ENCODE data around the gene ANAPC1.
"Not testable (repeated sequence)": the region's sequence is repeated elsewhere in the genome, so short reads cannot be mapped to it uniquely, and the experiment has no call there.

ANAPC1 gene

DNA sequence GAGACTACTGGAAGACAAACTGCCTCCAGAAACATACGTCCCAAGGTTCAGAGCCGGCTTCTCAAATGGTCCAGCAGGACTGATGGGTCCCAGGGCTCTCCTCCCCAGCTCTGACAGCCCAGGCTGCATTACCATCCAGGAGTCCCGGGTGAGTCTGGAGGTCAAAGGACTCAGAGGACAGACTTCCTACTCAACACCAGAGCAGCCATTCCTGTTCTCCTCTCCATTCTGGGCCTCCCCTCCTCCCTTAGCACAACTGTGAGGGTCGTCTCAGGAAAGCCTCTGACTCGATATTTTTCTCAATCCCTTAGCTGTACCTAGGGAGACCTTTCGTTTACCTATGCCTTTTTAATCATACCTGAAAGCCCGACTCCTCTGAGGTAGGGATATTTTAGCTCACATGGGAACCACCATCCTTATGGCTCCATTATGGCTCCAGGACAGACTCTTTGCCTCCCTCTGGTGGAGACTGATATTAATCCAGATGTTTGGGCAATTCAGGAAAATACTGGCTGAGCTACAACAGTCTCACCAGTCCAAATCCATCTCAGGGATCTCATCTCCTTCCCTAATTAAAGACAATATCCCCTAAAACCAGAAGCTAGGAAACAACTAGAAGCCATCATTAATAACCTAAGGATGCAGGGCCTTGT lies 70.9 kb downstream of the ANAPC1 start:
- DNase-seq (ENCODE audit: low read depth in 1 of 2, low spot score in 1 of 2): not testable (repeated sequence)

DNA sequence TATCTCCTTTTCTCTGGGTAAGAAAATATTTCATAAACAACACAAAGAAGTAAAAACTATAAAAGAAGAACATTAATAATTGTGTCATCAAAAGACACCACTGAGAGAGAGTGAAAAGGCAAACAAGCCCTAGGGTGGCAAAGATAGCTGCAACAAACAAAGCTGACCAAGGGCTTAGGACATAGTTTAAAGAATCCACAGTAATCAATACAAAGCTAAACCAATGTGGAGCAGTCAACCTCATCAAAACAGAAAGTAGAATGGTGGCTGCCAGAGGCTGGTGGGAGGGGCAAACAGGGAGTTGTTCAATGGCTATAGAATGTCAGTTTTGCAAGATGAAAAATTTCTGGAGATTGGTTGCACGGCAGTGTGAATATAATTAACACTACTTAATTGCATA lies 93.4 kb downstream of the ANAPC1 start:
- not testable (repeated sequence) for DNase-seq (ENCODE audit: low read depth in 1 of 2, low spot score in 1 of 2)

DNA sequence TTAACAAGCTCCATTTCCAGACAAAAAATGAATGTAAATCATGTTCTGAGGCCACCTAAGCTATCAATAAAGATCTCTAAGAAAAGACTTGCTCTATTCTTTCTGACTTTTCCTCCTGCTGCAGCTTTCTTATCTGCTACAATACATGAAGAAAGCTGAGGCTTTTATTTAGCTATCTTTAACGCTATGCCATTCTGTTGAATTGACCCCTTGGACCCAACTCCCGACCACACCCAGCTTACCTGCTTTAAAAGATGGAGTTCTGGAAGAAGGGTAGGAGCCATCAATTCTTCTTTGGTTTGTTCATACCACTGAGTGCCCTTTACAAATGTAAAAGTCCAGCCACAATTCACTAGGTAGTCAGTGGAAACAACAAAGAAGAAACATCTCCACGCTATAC lies 99.9 kb downstream of the ANAPC1 start:
- not testable (repeated sequence) for DNase-seq (ENCODE audit: low read depth in 1 of 2, low spot score in 1 of 2)

DNA sequence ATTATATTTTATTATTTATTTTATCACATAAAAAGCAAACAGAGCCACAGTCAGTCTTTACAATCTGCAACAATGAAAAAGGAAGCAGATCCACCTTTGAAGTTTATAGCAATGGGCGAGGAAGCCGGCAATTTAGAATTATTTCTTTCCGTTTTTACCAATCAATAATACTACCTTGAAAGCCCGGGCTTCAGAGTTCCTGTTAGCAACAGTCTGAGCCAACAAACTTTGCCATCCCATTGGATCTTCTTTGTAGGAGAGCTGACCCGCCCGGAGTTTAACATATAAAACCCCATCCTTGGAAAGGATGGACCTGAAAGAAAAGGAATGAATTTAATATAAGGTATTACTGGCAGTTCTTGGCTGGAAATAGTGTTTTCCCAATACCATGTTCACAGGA lies 101.8 kb downstream of the ANAPC1 start:
- not testable (repeated sequence) for DNase-seq (ENCODE audit: low read depth in 1 of 2, low spot score in 1 of 2)

DNA sequence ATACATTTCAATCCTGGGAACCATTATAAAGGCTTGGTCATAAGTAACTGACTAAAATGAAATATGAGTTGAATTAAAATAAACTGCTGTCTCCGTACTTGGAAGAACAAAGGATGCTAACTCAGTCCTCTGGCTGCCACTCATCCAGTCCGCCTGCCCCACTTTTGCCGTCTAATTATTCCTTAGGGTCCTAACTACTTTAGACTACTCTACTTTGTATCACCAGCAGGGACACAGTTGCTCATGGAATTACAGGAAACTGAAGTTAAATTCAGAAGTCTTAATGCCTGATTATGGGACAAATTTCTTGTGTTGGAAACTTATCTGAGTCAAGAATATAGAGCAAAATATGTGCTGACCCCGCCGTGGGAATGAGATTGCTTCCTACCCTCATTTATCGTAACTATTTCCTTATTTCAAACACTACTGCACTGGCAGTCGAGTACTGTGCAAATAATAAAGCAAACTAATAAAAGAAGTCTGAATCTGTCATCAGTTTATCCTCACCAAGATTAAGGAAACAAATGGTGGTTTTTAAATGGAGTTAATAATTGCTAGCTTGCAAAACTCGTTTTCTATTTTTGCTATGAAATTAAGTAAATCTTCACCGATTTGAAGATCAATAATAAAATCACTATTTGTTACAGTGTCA lies 102.4 kb downstream of the ANAPC1 start:
- not testable (repeated sequence) for DNase-seq (ENCODE audit: low read depth in 1 of 2, low spot score in 1 of 2)

DNA sequence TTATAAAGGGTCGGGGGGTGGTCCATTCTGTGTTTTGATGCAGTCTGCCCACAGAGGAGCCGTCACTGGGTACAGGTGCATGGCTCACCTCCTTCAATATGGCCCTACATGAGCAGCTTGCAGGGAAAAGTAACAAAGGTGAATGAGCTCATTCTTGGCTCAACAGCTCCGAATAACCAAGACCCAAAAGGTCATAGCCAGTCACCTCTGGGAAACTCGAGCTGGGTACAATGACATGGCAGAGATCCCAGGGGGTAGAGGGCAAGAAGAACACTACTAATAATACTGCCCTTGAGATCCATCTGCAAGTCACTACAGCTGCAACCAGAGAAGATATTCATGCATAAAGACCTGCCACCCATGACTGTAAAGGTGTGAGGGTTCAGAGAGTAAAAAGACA lies 106.8 kb downstream of the ANAPC1 start:
- not testable (repeated sequence) for DNase-seq (ENCODE audit: low read depth in 1 of 2, low spot score in 1 of 2)

DNA sequence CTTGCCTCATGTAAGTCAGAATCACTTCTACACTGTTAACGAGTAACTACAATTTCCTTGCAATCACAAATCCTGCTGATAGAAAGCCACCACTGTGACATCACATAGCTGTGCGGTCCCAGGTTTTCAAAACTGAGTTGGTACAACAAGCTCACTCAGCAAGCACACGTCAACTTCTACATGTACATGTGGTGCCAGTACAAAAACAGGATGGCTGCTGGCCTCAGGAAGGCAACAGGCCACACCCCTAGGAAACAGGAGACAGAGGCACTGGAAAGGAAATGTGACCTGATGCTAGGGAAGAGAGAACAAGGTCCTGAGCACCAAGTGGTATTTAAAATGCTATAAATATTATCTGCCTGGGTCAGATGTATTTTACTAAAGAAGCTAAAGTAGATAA lies 107.7 kb downstream of the ANAPC1 start:
- not testable (repeated sequence) for DNase-seq (ENCODE audit: low read depth in 1 of 2, low spot score in 1 of 2)

DNA sequence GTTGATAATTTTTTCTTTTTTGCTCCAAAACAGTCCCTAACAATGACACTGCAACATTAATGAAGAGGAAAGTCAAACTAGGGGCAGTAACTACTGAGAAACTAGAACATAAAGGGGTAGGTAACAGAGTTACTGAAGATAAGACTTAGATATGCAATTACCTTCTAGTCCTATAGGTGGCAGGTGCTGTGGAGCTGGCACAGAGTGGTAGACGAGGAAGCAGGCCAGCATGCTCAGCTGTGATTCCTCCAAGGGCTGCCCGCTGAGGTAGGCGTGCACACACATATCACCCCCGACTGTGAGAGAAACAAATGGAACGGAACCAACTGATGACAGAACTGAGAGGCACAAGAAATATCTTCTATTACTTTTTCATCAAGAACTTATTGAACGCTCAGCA lies 111.8 kb downstream of the ANAPC1 start:
- DNase-seq (ENCODE audit: low read depth in 1 of 2, low spot score in 1 of 2): not testable (repeated sequence)

DNA sequence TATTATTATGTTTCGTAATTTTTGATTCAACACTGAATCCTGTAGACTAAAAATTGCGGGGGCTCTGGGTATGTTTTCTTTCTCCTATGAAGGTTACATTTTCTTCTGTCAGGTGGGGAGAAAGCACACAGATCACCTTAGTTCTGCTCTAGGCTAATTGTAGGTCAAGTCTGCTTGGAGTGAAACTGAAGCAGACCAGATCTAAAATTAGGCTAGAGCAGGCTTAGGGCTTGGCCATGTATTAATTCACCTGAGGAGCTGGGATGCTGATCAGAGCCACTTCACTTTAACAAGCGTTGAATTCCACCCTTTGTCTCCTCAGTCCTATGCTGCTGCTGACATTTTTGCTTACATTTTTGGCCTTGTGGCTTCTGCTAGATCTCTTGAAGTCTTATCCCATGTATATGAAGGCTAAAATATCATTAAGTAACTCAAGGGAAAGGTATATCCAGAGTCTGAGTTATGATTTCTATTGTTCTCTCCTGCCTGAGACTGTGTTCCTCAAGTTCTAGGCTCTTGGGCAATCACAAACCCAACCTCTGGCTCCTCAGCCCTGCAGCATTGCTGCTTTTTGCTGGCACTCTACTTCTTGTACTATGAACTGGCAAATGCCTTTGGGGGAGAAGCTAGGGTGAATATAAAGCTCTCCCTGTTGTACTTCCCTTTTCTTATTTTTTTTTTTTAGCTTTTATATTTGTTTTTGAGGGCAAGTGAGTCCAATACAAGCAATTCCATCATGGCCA lies 112.9 kb downstream of the ANAPC1 start:
- DNase-seq (ENCODE audit: low read depth in 1 of 2, low spot score in 1 of 2): not testable (repeated sequence)

DNA sequence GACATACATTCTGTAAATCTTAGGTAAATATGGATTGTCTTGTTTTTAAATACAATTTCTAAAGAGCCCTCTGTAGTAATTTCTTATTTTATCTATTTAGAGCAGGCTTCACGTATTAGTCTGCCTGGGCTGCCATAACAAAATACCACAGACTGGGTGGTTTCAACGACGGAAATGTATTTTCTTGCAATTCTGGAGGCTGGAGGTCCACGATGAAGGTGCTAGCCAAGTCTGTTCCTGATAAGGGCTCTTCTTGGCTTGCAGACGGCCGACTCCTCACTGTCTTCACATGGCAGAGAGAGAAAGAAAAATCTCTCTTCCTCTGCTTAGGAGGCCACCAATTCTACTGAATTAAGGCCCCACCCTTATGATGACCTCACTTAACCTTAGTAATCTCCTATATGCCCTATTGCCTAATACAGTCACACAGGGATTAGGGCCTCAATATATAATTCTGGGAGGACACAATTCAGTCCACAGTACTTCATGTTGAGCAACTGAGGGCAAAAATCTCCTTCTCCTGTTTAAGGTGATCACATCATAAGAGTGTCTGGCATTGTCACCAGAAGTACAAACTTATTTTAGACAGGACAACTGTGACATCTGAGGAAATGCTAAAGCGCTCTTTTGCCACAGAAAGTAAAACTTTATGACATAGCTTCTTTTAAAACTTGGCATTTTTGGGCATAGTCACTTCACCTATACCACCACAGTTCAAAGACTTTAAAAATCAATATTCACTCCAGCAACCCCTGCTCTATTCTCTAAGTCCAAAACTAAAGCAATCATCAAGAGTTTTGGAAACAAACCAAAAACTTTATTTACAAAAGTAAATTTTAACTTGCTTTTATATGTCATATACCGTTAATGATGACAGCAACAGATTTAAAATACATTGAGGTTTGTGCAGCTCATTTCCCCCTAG lies 115.5 kb downstream of the ANAPC1 start:
- not testable (repeated sequence) for DNase-seq (ENCODE audit: low read depth in 1 of 2, low spot score in 1 of 2)

DNA sequence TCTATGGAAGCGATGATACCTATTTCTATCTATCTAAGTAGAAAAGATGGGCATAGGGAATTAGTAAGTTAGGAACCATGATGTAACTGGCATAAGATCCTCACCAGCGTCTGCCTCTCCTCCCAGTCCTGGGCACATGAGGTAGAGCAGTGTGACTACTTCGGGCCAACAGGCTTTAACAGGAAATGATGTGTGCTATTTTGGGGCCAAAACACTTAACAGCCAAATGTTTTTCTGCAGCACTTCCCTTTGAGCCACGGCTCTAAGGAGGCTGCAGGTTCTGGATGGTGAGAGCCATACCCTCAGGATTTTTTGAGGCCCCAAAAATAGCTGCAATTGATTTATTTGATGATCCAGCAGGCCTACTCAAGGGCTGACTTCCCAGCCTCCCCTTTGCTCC lies 116.9 kb downstream of the ANAPC1 start:
- DNase-seq (ENCODE audit: low read depth in 1 of 2, low spot score in 1 of 2): not testable (repeated sequence)

DNA sequence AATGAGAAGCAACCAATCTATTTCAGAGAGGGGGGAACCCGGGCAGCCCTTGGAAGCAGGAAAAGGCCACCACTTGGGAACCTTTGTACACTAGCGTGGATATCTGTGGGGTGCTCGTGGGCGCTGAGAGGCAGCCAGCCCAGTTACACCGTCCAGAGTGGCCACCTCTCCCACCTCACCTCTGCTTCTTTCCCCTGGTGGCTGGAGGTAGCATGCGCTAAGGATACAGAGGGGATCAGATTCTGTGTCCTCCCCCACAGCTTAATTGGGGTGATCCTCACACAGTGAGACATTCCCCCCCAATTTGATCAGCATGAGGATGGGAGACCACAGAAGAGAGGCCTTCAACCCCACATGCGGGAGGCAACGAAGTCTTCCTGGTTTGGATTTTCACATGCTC lies 117.7 kb downstream of the ANAPC1 start:
- not testable (repeated sequence) for DNase-seq (ENCODE audit: low read depth in 1 of 2, low spot score in 1 of 2)

DNA sequence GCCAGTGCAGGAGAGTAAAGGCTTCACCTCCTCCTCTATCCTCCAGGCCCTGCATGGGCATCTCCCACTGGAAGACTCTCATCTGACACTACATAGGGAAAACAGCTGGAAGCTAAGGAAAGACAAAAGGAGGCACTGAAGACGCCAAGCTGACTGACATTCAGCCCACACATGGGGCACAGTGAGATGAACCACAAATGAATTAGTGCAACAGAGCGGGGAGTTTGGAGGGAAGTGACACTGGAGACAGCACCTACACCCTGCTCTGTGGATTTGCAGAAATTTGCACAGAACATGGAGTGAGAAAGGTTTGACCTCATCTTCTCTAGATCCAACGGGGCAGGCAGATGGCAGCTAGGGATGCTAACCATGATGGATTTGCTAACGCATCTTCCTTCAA lies 119.8 kb downstream of the ANAPC1 start:
- DNase-seq (ENCODE audit: low read depth in 1 of 2, low spot score in 1 of 2): not testable (repeated sequence)

DNA sequence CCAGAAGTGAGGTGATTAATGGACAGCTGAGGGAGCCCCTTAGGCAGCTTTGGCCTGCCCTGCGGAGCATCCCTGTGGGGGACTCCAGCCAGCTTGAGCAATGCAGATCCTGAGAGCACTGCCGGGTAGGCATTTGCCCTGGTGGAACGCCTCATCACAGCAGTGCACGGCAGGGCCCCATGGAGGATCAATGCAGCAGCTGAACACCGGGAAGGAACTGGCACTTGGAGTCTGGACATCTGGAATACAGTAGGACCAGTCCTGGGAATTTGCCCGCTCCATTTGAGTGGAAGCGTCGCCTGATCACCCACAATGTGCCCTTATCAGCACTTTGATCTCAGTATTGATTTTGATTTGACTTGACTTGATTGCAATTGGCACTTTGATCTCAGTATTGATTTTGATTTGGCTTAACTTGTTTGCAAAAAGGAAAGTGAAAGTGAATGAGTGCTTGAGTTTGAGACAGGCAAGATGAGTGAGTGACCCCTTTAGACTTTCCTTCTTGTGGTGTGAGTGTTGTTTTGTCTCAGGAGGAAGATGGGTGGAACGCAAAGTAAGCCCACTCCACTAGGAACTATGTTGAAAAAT lies 123.2 kb downstream of the ANAPC1 start:
- DNase-seq (ENCODE audit: low read depth in 1 of 2, low spot score in 1 of 2): not testable (repeated sequence)

DNA sequence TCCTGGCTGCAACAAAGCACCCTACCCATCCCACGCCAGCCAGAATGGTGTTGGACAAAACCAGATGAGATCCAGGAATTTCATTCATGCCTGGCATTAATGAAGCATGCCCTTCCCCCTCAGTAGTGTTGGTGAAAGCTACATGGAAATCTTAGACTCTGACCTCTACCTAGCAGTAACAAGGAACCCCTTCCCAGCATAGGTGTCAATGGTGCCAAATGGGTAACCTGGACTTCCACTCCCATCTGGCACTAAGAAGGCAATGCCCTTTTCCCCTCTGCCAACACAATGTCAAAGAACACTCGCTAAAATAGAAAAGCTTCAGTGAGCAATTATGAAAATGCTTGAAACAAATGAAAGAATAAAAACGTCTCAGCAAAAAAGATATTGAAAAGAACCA lies 131.5 kb downstream of the ANAPC1 start:
- DNase-seq (ENCODE audit: low read depth in 1 of 2, low spot score in 1 of 2): not testable (repeated sequence)

DNA sequence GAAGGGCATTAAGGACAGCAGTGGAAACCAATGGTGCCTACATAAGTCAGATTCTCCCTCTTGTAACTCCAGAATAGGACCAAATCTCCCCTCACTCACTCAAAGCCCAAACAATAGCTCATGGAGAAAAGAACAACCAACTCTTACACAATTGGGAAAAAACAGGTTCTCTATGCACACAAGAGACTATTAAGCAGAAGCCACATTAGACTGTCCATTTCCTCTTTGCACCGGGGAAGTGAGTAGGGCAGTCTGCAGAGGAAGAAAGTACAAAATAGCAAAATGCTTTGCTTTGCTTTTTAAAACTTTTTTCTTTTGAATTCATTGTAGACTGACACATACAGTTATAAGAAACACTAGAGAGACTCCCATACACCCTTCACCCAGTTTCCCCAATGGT lies 133.4 kb downstream of the ANAPC1 start:
- DNase-seq (ENCODE audit: low read depth in 1 of 2, low spot score in 1 of 2): not testable (repeated sequence)

DNA sequence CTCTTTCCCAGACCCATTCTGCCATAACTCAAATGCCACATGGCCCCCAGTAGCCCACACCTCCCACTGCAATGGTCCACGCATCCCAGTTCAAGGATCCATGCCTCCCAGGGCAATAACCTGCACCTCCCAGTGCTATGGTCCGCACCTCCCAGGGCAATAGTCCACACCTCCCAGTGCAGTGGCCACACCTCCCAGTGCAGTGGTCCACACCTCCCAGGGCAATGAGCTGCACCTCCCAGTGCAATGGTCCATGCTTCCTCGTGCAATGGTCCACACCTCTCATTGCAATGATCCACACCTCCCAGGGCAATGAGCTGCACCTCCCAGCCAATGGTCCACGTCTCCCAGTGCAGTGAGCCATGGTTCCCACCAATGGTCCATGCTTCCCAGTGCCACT lies 135.6 kb downstream of the ANAPC1 start:
- not testable (repeated sequence) for DNase-seq (ENCODE audit: low read depth in 1 of 2, low spot score in 1 of 2)

DNA sequence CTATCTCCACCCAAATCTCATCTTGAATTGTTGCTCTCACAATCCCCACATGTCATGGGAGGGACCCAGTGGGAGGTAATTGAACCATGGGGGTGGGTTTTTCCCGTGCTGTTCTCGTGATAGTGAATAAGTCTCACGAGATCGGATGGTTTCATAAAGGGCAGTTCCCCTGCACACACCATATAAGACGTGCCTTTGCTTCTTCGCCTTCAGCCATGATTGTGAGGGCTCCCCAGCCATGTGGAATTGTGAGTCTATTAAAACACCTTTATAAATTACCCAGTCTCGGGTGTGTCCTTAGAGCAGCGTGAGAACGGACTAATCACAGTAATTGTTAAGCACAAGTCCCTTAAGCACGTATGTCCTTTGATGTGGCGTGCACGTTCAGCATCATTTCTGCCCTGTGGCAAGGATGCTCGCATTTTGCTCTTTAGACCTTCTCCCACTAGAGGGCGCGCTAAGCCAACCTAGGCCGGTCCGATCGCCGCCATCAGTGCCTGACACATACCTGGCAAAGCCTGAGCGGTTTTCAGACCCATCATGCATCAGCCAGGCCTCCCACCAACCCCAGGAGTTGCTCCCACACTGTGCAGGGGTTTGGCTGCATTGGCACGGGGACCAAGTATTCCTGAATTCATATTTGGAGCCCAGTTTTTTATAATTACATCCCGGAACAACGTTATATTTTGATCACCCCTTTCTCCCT lies 136.4 kb downstream of the ANAPC1 start:
- DNase-seq (ENCODE audit: low read depth in 1 of 2, low spot score in 1 of 2): peak; percentile 28 to 38

DNA sequence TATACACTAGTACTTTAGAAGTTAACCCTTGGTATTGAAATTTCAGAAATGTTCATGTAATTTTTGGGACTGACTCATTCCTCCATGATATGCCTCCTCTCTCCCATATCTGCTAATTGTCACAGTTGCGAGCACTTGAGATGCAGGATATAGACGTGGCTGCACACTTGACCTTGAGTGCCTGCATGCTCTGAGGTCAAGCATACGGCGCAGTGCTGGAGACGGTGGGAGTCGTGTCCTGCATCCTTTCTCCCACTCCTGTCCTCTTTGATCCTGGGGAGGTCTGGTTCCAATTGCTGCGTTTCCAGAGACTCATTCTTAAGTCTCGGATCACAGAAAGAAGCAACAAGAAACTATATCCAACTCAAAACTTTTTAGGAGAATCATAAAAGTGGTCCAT lies 139.2 kb downstream of the ANAPC1 start:
- DNase-seq (ENCODE audit: low read depth in 1 of 2, low spot score in 1 of 2): not testable (repeated sequence)

DNA sequence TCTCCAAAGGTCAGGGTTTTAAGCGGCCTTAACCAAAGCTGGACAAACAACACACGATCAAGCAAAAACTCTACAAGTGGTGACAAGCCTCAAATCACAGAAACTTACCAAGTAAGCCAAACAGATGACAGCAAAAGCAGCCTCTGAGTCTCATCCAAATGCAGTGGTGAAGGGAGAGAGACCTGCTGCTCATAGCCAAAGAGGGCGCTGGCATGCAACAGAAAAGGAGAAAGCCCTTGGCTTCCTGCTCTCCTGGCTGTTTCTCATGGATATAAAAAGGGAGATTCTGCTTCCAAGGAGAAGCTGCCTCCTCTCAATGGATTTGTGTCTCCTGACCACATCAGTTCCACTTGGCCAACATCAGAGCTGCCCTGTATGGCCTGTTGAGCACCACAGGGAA lies 142.5 kb downstream of the ANAPC1 start:
- not testable (repeated sequence) for DNase-seq (ENCODE audit: low read depth in 1 of 2, low spot score in 1 of 2)
